ENCODE results near the gene MBNL1. TPM values are rescaled to one million over a fixed set of nuclear protein-coding genes. Genes with fewer than 3 reads are reported as not detected.
A peak's percentile ranks its signal among the peaks of the same experiment; 100 is the strongest.

MBNL1 gene
- polyA plus RNA-seq, 4 donors = 39.6 to 48.7 (median 40.6) TPM

DNA sequence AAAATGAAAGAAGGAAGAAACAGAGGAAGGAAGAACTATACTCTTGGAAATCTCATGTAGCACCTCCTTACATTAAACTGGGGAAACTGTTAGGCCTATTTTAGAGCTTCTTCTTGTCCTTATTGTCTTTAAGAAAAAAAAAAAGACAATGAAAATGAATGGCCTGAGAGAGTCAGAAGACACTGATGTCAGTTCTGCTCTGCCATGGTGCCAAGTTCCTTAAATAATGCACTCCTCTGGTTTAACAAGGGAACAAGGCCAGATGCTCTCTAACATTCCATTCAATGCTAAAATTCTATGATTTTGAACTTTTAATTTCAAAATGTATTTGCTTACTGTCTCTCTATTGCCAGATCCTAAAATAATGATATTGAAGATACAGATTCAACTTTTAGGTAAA, 4.4 kb upstream of the MBNL1 start:
- Histone ChIP-seq H3K4me1 (ENCODE audit: control insufficient read depth in 3 of 3, insufficient read depth in 2 of 3, low read depth in 1 of 3, low read length in 2 of 3) (peaks cover 6 to 23% (median 15%) of the 10 kb centered on the region in 3 donors), H3K27ac (ENCODE audit: low read depth in 1 of 3, low read length in 2 of 3) (no peak overlapping the region), H3K9me3 (ENCODE audit: control insufficient read depth in 2 of 2, insufficient read depth in 1 of 2, low read depth in 1 of 2, low read length in 1 of 2) (no peaks in the 10 kb centered on the region), H3K36me3 (ENCODE audit: control insufficient read depth in 3 of 3, insufficient read depth in 2 of 3, low read depth in 1 of 3, low read length in 3 of 3) (no peaks in the 10 kb centered on the region), H3K27me3 (ENCODE audit: control insufficient read depth in 3 of 3, insufficient read depth in 3 of 3, low read length in 3 of 3) (no peaks in the 10 kb centered on the region), H3K4me3 (ENCODE audit: low read depth in 1 of 3, low read length in 3 of 3) (no peak overlapping the region)
- no peak for DNase-seq
- no peak for FAIRE-seq

DNA sequence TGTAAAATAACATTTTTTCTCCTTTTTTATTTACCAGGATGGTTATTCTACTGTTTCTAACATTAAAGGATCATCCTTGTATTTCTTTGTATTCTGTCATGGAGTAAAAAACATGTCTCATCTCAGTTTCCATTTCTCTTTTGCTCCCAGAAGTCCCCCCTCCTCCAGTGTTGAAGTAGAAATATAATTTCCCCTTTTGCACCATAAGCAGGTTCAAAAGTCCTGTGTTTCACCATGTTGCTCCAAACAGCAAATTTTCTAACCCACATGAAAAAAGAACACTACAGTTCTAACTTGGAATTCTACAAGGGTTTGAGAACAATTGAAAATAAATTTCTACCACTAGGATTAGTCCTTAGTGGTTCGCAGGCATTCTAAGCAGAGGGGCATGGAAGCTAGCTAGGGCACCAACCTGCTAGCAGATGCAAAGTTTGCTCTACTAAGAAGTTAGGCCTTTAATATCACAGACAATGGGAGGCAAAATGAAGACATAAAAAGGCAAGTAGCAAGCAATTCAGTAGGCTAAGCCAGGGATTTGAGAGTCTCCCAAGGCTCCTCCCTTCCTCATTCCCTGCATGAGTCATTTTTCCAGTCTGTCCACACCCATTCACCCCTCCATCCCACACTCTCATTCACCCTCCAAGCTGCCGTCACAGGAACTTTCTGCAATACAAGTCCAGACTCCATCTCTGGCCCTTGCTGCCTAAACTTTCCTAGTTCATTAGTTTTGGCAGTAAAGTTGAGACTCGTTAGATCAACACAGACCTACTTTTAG, 2.3 kb upstream of the MBNL1 start:
- H3K9me3 ChIP-seq (ENCODE audit: control insufficient read depth in 2 of 2, insufficient read depth in 1 of 2, low read depth in 1 of 2, low read length in 1 of 2) = no peaks in the 10 kb centered on the region
- FAIRE-seq = no peak
- peak; percentile 84 to 89 for DNase-seq
- WGBS, 3 donors = 46 to 51% (median 49%) methylated on average over 3 of the region's 3 CpGs
- H3K36me3 ChIP-seq (ENCODE audit: control insufficient read depth in 3 of 3, insufficient read depth in 2 of 3, low read depth in 1 of 3, low read length in 3 of 3) = no peaks in the 10 kb centered on the region
- no peaks in the 10 kb centered on the region for H3K27me3 ChIP-seq (ENCODE audit: control insufficient read depth in 3 of 3, insufficient read depth in 3 of 3, low read length in 3 of 3)
- H3K27ac ChIP-seq (ENCODE audit: low read depth in 1 of 3, low read length in 2 of 3) = peak overlapping the region; percentile 64 to 100 (median 96)
- peaks cover 6 to 21% (median 16%) of the 10 kb centered on the region in 3 donors for H3K4me1 ChIP-seq (ENCODE audit: control insufficient read depth in 3 of 3, insufficient read depth in 2 of 3, low read depth in 1 of 3, low read length in 2 of 3)
- H3K4me3 ChIP-seq (ENCODE audit: low read depth in 1 of 3, low read length in 3 of 3) = peak overlapping the region in 1 of 3 donors; percentile 3

DNA sequence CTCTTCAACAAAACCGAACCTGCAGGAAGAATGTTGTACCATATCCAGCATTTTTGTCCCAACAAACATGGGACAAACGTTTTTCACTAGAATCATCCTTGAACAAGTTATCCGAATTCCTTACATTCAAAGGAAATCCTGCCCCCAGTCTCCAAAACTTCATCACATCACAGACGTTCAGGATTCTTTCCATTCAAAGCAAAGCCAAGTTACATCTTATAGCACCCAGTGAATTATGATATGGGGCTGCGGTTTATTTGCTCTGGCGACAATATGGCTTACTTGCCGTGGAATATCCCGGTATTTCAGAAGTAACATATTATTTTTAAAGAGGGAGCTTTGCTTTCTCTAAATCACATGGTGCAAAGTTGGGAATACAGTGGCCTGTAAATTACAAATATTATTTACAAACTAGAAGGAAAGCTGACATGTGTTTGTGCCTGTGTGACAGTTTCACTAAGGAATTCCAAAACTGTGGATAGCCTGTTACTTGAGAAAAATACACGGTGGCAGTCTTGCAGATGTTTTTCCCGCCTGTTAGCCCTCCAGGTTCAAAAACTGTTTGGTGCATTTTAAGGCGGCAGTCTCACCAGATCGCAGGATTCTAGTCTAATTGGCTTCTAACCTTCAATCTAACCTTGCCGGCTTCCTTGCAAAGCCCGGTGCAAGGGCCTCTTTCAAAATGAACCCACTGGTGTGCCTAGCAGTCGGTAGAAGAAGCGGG, 736 bp upstream of the MBNL1 start:
- no peaks in the 10 kb centered on the region for H3K27me3 ChIP-seq (ENCODE audit: control insufficient read depth in 3 of 3, insufficient read depth in 3 of 3, low read length in 3 of 3)
- DNase-seq (peak in 1 of 2 donors; percentile 29), FAIRE-seq (no peak)

DNA sequence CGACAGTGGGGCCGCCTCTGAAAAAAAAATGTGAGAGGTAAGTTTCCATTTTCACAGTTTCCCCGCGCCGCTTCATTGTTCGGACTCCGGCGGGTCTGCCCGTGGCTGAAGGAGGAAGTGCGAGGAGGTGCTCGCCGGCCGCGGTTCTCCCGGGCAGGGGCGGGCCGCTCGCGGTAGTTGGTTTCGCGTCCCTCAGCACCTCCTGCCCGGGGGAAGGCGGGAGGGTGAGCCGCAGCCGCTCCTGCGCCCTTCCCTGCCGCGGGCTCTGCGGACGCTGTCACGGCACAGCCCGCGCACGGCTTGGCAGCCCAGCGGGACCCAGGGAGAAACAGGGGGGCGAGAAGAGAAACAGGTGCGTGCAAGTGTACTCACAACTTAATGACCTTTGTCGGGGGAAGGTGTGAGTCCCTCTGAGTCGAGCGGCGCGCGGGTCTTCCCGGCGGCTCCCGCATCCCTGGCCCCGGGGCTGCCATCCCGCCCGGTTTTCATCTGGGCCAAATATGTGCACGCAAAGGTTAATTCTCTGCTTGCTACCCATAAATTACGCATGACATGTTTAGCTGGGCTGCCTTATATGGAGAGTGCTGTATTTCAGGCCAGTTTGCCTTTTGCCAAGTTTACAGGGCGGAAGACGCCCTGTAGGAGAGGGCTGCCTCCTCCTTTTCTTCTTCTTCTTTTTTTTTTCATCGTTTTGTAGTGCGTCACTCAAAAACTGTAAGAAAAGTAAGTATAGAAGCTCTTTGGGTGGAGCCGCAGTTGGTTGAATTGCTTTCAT, 514 bp downstream of the MBNL1 start:
- WGBS, 3 donors = 0 to 1% (median 0%) methylated on average over 53 to 56 of the region's 56 CpGs
- peak overlapping the region; percentile 96 to 100 (median 99) for H3K27ac ChIP-seq (ENCODE audit: low read depth in 1 of 3, low read length in 2 of 3)
- FAIRE-seq = no peak
- H3K36me3 ChIP-seq (ENCODE audit: control insufficient read depth in 3 of 3, insufficient read depth in 2 of 3, low read depth in 1 of 3, low read length in 3 of 3) = no peaks in the 10 kb centered on the region
- DNase-seq = peak; percentile 84 to 85
- H3K4me1 ChIP-seq (ENCODE audit: control insufficient read depth in 3 of 3, insufficient read depth in 2 of 3, low read depth in 1 of 3, low read length in 2 of 3) = peaks cover 6 to 21% (median 18%) of the 10 kb centered on the region in 3 donors
- peak overlapping the region; percentile 77 to 97 (median 80) for H3K4me3 ChIP-seq (ENCODE audit: low read depth in 1 of 3, low read length in 3 of 3)
- no peaks in the 10 kb centered on the region for H3K9me3 ChIP-seq (ENCODE audit: control insufficient read depth in 2 of 2, insufficient read depth in 1 of 2, low read depth in 1 of 2, low read length in 1 of 2)
- no peaks in the 10 kb centered on the region for H3K27me3 ChIP-seq (ENCODE audit: control insufficient read depth in 3 of 3, insufficient read depth in 3 of 3, low read length in 3 of 3)

More for the DNA sequence above, 736 bp upstream of the MBNL1 start:
- Histone ChIP-seq H3K4me1 (ENCODE audit: control insufficient read depth in 3 of 3, insufficient read depth in 2 of 3, low read depth in 1 of 3, low read length in 2 of 3) (peaks cover 6 to 21% (median 18%) of the 10 kb centered on the region in 3 donors), H3K9me3 (ENCODE audit: control insufficient read depth in 2 of 2, insufficient read depth in 1 of 2, low read depth in 1 of 2, low read length in 1 of 2) (no peaks in the 10 kb centered on the region), H3K36me3 (ENCODE audit: control insufficient read depth in 3 of 3, insufficient read depth in 2 of 3, low read depth in 1 of 3, low read length in 3 of 3) (no peaks in the 10 kb centered on the region), H3K27ac (ENCODE audit: low read depth in 1 of 3, low read length in 2 of 3) (peak overlapping the region; percentile 96 to 100 (median 99)), H3K4me3 (ENCODE audit: low read depth in 1 of 3, low read length in 3 of 3) (peak overlapping the region; percentile 77 to 97 (median 80))
- 4 to 8% (median 5%) methylated on average over 16 of the region's 16 CpGs for WGBS, 3 donors

DNA sequence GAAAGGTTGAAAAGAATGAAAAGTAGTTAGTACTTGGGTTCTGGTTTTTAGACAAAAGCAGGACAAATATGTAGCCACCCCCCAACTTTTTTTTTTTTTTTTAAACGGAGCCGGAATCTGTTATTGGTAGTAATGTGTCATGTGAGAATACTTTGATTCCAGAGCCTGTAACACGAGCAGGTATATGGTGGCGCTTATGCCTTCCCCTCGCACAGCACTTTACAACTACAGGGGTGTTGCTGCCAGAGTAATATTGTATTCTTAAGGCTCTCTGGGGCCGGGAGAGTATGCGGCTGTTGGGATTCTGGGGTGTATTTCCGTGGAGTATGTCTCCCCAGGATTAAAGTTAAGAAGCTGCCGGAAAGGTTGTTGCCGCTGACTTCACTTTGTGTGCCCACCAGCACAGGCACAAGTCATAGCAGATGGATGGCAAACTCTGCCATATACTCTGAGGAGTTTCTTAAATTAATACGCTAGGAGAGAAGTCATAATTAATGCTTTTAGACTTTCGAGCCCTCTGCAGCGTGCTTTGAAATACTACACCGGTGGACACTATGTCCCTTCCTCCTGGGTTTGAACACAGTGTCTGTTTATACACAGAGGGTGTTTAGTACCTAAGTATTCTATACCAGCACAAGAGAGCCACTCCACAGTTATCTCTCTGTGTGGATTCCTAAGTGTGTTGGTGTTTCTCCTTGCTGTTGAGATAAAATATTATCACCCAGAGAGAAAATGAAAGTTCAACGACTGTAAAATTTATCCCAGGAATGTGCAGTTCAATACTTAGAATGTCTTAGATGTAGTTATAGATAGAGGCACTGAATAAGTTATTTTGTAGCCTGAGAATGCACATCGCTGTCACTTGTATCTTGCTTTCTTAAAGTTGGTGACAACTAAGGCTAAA, 1.4 kb downstream of the MBNL1 start:
- H3K4me3 ChIP-seq (ENCODE audit: low read depth in 1 of 3, low read length in 3 of 3) = peak overlapping the region; percentile 77 to 97 (median 80)
- FAIRE-seq (no peak), DNase-seq (peak; percentile 50 to 71)
- no peaks in the 10 kb centered on the region for H3K36me3 ChIP-seq (ENCODE audit: control insufficient read depth in 3 of 3, insufficient read depth in 2 of 3, low read depth in 1 of 3, low read length in 3 of 3)
- H3K27me3 ChIP-seq (ENCODE audit: control insufficient read depth in 3 of 3, insufficient read depth in 3 of 3, low read length in 3 of 3) = no peaks in the 10 kb centered on the region
- WGBS, 3 donors = 0 to 1% (median 0%) methylated on average over 16 of the region's 16 CpGs
- peaks cover 6 to 21% (median 18%) of the 10 kb centered on the region in 3 donors for H3K4me1 ChIP-seq (ENCODE audit: control insufficient read depth in 3 of 3, insufficient read depth in 2 of 3, low read depth in 1 of 3, low read length in 2 of 3)
- H3K9me3 ChIP-seq (ENCODE audit: control insufficient read depth in 2 of 2, insufficient read depth in 1 of 2, low read depth in 1 of 2, low read length in 1 of 2) = no peaks in the 10 kb centered on the region
- H3K27ac ChIP-seq (ENCODE audit: low read depth in 1 of 3, low read length in 2 of 3) = peak overlapping the region; percentile 96 to 100 (median 99)

DNA sequence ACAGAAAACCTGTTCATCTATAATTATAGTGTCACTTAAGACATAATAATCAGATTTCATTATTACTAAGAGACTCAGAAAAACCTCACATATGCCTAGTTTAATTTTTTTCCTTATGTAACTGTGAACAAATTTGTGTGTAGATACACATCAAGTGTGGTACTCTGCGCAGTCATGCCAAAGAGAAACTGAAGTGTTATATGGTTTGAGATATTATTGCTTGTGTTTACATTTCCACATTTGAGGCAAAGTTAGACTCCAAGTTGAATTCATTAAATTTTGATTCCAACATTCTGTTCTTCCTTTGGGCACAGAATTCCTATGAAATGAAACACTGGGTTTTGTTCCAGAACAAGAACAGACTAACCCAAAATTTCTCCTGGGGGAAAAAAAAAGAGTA, 2.2 kb downstream of the MBNL1 start:
- Histone ChIP-seq H3K27me3 (ENCODE audit: control insufficient read depth in 3 of 3, insufficient read depth in 3 of 3, low read length in 3 of 3) (no peaks in the 10 kb centered on the region), H3K36me3 (ENCODE audit: control insufficient read depth in 3 of 3, insufficient read depth in 2 of 3, low read depth in 1 of 3, low read length in 3 of 3) (no peaks in the 10 kb centered on the region), H3K9me3 (ENCODE audit: control insufficient read depth in 2 of 2, insufficient read depth in 1 of 2, low read depth in 1 of 2, low read length in 1 of 2) (no peaks in the 10 kb centered on the region), H3K27ac (ENCODE audit: low read depth in 1 of 3, low read length in 2 of 3) (peak overlapping the region in 1 of 3 donors; percentile 96), H3K4me1 (ENCODE audit: control insufficient read depth in 3 of 3, insufficient read depth in 2 of 3, low read depth in 1 of 3, low read length in 2 of 3) (peaks cover 6 to 21% (median 18%) of the 10 kb centered on the region in 3 donors), H3K4me3 (ENCODE audit: low read depth in 1 of 3, low read length in 3 of 3) (peak overlapping the region; percentile 41 to 97 (median 77))
- WGBS, 3 donors = 9 to 17% (median 11%) methylated on average over 1 of the region's 1 CpG
- FAIRE-seq (no peak), DNase-seq (no peak)

DNA sequence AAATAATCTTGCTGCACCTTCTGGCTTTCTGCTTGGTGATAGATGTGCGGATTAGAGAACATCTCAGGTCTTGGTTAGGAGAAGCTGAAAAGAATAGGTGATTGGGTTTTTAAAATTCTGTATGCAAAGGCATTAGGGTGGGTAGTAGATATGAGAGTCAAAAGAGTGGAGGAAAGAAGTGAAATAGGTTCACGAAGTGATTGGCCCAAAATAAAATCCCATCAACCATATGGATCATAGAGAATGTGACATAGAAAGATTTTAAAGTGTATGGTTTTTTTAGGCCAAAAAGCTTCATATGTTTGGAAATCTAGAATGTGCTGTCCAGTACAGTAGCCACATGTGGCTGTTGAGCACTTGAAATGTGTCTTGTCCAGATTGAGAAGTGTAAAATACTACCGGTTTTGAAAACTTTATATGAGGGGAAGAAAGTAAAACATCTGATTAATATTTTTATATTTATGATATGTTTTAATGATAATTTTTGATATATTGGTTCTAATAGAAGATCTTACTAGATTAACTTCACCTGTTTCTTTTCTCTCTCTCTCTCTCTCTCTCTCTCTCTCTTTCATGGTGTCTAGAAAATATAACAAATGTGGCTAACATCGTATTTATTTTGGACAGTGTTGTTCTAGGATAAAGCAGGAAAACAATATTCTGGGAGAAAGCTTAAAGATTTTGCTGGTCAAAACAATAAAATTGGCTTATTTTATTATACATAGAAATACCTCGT, 2.9 kb downstream of the MBNL1 start:
- peaks cover 7 to 24% (median 15%) of the 10 kb centered on the region in 3 donors for H3K4me1 ChIP-seq (ENCODE audit: control insufficient read depth in 3 of 3, insufficient read depth in 2 of 3, low read depth in 1 of 3, low read length in 2 of 3)
- H3K36me3 ChIP-seq (ENCODE audit: control insufficient read depth in 3 of 3, insufficient read depth in 2 of 3, low read depth in 1 of 3, low read length in 3 of 3) = no peaks in the 10 kb centered on the region
- DNase-seq (no peak), FAIRE-seq (no peak)
- peak overlapping the region in 2 of 3 donors; percentile 62 to 96 for H3K27ac ChIP-seq (ENCODE audit: low read depth in 1 of 3, low read length in 2 of 3)
- WGBS, 3 donors = 26 to 36% (median 29%) methylated on average over 5 of the region's 5 CpGs
- no peaks in the 10 kb centered on the region for H3K27me3 ChIP-seq (ENCODE audit: control insufficient read depth in 3 of 3, insufficient read depth in 3 of 3, low read length in 3 of 3)
- H3K9me3 ChIP-seq (ENCODE audit: control insufficient read depth in 2 of 2, insufficient read depth in 1 of 2, low read depth in 1 of 2, low read length in 1 of 2) = no peaks in the 10 kb centered on the region
- H3K4me3 ChIP-seq (ENCODE audit: low read depth in 1 of 3, low read length in 3 of 3) = peak overlapping the region in 2 of 3 donors; percentile 4 to 97
